HG02678 (cell line): ENCODE results near the gene KRT80.

Experiments used
- ATAC-seq: cut with Tn5 transposase; IDR thresholded peaks from one replicate; pipeline ENCODE4 v1.9.1; 2021; ENCODE audit warnings: mild to moderate bottlenecking, moderate library complexity; ENCODE audit not compliant: unreplicated experiment

KRT80 gene

DNA sequence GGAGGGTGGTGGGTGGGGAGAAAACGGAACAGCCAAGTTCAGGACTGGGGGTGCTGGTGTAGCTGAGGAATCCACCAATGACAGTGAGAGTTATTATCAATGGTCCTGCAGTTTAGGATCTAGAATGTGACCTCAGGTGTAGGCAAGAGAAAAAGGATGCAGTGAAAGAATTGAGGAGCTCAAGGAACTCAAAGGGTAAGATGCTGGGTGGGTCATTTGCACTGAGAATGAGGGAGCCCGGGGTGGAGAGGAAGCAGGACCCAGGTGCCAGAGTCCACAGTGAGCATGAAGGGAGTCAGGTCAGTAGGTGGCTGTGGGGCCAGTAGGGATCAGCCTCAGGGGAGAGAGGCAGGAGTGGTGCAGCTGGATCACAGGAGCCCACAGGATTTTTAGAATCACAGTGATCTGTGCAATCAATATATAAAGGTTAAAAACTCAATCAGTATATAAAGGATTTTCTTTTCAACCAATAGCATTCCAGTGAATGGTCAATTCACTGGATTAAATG, 38.1 kb upstream of the KRT80 start:
- no peak for ATAC-seq

DNA sequence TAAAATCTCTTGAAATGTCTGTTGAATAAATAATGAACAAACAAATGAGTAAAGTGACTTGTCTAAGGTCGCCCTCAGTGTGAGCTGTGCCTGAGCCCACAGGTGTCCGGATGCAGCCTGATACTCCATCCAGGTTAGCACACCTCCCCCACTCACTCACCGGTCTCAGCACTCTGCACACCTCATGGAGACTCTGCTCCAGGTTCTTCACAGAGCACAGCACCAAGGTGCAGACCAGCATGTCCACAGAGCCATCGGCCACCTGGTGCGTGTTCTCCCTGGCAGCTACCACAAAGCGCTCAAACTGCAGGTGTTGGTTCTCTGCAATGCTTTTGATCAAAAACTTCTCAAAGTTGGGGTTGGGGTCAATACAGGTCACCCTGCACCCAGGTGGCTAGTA, 37.1 kb upstream of the KRT80 start:
- ATAC-seq = no peak

DNA sequence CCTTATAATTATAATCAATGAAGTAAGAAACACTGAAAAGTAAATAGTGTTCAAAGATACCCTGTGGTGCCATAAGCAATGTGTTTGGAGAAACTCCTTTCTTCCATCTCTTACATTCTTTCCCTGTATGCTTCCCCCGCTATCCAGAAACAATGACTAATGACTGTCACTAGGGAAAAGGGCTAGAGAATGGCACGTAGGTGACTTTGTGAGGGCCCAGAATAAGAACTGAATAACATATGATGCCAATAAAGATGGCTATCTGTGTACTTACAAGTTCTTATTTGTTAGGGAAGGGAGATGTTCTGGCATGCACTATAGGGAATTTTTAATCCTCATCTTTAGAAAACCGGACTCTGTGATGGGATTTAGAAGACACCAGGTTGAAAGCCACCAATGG, 36.6 kb upstream of the KRT80 start:
- ATAC-seq = no peak

DNA sequence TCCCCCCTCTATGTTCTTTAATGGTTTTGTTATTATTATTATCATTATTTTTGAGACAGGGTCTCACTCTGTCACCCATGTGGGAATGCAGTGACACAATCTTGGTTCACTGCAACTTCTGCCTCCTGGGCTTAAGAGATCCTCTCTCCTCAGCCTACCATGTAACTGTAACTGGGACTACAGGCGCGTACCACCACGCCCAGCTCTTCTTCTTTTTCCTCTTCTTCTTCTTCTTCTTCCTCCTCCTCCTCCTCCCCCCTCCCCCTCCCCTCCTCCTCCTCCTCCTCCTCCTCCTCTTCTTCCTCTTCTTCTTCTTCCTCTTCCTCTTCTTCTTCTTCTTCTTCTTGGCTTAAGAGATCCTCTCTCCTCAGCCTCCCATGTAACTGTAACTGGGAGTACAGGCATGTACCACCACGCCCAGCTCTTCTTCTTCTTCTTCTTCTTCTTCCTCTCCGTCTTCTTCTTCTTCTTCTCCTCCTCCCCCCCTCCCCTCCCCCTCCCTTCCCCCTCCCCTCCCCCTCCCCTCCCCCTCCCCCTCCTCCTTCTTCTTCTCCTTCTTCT, 35.9 kb upstream of the KRT80 start:
- no peak for ATAC-seq

DNA sequence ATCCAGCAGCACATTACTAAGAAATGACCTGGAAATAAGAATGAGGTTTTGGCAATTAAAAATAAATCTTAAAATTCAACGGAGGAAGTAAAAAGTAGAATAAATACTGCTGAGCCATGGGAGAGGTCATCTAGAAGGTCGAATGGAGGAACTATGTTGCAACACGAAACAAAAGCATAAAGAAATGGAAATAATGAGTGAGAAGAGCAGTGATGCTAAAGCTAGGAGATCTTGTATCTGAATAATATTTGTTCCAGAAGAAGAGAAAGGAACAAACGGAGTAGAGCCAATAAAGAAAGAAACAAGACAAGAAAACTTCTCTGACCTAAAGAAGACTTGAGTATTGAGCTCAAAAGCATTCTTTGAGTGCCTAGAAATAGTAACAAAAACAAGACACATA, 34.6 kb upstream of the KRT80 start:
- ATAC-seq = no peak

DNA sequence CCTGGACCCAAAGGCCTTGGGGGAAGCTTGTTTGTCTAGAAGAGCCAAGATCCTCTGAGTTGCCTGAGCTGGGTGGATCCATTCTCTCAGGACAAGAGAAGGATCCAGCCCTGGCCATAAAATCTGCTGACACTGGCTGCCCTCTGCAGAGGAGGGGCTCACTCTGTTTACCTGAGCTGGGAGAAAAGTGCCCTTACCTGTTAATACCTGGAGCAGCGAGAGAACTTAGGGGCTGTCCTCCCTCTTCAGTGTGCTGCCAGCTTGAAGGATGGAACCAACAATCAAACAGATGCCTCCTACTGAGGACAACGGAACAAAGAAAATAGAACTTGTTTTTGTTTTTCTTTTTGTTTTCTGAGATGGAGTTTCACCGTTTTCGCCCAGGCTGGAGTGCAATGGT, 33.9 kb upstream of the KRT80 start:
- ATAC-seq = no peak

DNA sequence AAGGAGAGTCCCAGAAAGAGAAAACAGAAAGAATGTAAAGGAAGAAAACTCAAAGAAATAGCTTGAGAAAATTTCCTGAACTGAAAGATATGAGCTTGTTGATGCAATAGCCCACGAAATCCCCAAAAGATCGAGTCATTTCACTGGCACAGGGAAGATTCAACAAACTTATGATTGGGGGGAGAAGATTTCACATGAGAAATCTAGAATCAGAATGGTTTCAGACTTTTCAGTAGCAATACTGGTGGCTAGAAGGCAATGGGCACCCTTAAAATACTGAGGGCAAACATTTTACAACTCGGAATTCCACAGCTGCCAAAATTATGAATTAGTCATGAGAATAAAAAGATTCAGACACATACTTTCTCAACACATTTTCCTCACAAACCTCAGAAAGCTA, 32.3 kb upstream of the KRT80 start:
- no peak for ATAC-seq

DNA sequence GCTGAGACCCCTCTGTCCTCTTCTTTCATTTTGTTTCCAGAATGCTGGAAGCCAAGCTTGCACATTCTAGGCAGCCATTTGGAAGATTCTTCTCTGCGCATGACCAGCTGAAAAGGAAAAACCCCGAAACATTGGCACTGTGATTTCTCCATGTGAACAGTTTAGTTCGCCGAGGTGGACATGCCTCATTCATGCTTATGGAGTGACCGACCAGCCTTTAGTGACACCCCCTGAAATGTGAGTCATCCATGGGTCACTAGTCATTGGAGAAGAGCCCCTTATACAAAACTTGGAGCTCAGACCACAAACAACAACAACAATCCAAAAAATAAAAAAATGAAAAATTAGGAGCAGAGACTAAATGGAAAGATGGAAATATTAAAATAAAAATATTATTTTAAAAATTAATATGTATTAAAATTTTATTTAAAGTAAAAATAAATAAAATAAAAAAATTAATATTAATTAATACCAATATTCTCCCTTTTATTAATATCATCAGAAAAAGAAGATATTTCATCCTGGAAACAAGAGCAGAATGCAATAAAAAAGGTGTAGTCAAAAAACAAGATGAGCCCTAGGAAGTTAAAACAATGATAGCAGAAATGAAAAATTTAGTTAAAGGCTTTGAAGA, 31.7 kb upstream of the KRT80 start:
- no peak for ATAC-seq

DNA sequence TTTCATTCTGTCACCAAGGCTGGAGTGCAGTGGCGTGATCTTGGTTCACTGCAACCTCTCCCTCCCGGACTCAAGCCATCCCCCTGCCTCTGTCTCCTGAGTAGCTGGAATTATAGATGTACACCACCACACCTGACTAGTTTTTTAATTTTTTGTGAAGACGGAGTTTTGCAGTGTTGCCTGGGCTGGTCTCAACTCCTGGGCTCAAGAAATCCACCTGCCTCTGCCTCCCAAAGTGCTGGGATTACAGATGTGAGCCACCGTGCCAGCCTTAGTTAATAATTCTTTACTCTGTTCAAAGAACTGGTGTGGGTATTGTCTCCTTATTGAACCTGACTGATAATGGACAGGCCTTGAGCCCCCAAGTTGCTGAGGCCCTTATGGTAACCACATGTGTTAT, 30.9 kb upstream of the KRT80 start:
- no peak for ATAC-seq

DNA sequence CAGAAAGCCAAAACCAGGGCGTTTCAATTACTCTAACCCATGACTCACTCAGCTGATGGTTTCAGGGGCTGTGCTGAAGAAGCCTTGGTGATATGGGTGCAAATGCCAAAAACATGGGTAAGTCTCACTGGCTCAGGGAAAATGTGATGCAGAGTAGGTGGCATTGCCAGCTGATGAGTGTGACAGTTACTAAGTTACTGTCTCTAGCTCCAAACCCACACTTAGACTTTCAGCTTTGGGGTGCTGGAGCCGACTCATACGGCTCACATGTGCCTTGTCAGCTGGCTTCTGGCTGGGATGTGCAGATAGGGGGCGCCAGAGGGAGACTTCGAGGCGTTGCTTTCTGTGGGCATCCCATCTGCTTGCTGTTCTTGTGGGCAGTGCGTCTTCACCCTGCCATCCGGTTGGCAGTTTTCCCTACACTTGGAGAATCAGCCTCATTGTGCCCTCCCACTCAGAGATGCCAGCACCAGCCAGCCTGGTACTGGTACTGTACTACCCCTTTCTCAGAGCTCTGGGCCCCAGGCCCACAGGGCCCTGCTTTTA, 30.2 kb upstream of the KRT80 start:
- no peak for ATAC-seq

DNA sequence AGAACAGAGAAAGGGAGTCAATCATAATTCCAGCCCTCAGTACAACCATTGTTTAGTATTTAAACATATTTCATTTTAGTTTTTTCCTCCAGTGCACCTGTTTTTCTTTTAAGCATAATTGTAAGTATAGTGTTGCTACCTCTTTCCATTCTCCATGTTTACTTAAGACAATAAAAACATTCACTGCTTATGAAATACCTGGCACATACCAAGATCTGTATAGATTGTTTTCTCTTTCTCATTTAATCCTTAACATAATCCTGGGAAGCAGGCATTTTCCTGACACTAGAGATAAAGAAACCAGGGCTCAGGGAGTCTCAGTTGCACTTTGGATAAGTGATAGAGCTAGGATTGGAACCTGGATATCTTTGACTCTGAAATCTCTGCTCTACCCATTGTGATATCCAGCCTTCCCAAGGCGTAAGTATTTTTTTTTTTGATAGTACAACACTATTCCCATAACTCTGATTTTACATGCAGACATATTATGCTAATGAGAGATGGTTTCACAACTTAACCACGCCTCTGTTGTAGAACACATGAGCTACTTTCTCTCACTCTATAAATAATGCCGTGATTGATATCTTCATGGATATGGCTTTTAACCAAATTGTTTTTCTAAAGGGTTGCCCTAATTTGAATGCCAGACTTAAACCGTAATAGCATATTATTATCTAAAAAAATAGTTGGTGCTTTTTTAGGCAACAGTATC, 29.4 kb upstream of the KRT80 start:
- no peak for ATAC-seq

DNA sequence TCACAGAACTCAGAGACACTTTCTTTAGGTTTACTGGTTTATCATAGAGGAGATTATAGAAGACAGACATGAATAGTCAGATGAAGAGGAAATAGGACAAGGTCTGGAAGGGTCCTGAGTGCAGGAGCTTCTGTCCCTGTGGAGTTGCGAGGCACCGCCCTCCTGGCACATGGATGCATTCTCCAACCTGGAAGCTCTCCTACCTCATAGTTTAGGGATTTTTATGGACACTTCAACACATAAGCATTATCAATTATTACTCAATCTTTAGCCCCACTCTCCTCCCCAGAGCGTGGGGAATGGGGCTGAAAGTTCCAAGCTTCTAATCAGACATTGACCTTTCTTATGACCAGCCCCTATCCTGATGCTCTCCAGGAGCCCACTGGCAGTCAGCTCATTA, 28.7 kb upstream of the KRT80 start:
- ATAC-seq = no peak

DNA sequence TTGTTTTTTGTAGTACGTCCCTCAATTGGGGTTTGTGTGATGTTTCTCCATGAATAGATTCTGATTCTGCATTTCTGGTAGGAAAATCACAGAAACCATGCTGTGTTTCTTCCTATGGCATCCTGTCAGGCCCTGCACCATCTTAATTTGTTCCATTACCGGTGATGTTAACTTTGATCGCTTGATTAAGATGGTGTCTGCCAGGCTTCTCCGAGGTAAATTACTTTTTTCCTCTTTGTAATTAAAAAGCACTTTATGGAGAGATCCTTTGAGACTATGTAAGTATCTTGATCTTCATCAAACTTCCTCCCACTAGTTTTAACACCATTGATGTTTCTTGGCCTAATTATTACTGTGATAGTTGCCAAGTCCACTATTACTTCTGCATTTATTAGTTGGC, 26.2 kb upstream of the KRT80 start:
- ATAC-seq = no peak

DNA sequence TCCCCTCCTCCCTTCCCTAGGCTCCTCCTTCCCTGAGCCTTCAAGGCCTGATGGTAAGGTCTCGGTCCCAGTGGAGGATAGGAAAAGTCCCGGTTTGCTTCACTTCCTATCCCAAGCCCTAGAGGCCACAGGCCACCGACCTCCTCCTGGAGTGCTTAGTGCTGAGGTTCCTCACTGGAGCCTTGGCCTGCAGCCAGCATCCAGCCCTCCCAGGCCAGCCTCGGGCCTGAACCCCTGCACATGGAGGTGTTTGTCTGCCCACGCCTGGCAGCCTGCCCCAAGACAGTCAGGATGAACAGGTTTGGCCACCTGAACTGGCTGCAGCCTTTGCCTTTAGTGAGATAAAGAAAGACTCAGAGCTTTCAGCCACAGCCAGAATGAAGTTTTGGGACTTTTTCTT, 25.4 kb upstream of the KRT80 start:
- no peak for ATAC-seq

DNA sequence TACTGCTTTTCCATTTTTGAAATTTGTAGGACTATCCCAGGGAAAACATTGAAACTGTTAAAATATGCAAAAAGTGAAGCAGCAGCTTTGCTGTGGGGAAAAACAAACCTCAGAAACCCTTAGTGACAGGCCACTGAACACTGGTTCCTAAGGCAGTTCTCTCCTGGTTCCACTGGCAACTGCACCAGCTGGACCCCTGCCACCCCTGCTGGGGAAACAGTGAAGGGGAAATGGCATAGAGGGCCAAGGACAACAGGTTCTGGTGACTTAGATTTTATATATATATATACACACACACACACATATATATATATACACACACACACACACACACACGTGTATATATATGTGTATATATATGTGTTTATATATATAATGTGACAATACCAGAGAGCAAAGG, 25.0 kb upstream of the KRT80 start:
- ATAC-seq = no peak

DNA sequence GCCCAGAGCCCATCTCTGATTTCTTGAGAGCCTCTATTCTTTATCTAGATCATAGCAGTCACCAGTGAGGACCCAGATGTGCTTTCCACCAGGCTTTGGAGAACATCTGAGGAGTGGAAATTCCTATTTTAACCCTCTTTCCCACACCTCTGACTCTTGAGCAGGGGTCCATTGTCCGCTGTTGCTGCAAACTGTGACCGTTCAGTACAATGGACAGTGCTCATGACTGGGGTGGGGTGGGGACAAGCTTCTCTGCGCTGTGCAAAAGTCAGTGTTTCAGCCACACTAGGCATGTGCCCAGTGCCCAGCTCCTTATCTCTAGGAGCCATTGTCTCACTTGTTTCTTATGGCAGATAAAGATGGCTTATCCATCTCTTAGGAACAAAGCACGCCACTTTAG, 24.3 kb upstream of the KRT80 start:
- no peak for ATAC-seq

DNA sequence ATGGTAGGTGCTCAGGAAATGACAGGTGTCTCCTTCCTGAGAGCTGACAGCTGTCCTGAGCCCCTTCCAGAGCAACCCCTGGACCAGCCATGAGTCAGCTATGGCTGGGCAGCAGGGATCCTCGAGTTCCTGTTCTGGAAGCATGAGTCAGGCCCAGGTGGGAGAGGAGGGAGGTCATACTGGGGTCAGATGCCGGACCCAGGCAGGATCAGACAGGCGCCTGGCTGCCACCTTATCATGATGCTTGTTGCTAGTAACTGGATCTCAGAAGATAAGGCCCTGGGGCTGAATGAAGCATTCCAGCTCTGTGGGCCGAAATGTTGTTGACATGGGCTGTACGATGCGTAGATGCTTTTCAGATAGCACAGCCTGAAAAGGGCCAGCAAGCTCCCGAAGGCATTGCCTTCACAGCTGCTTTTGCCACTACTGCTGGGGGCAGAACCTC, 23.8 kb upstream of the KRT80 start:
- no peak for ATAC-seq

DNA sequence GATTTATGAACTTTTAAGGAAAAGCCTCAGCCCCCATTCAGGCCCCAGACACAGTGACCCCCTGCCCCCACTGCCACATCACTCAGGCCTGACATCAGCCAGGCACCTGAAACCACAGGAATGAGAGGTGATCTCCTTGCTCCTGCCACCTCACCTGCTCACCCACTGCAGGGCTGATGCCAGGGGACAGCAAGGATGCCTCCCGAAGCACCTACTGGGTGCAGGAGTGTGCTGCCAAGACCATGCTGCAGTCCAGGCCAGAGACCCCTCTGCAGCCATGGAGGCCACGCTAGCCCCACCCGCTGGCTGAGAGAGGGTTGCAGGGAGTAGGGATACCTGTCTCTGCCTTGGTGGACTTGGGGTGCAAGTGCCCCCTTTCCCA, 22.6 kb upstream of the KRT80 start:
- no peak for ATAC-seq

DNA sequence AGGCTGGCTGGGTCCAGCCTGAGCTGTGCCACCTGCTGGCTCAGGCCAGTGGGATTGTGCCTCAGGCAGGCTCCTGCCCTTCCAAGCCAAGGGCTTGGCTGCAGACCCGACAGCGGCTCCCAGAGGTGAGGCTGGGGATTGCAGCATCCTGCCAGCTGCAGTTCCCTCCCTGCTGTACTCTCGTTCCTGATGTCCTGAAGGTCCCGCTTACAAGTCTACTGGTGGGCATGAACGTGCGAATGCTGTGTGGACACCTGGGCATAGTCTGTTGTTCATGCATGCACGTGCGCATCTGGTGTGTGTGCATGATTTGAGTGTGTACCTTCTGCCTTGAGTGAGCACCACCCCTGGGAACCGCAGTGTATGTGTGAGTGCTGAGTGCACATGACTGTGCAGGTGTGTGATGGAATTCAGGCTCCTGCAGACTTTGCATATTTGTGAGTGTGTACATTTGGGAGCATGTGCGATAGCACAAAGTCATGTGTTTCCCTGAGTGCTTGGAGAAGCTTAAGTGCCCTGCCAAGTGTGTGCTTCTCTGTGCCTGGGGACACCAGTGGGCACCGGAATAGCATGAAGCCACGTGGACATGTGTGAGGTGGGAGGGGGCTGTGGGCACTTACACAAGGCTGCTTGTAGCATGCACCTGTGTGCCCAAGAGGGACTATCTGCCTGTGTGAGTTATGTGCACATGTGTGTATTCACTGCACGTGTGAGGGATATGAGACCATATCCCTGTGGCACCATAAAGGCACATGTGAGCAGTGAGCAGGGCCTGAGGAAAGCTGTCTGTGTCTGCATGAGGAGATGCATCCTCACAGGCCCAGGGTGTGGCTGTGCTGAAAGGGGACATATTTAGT, 22.0 kb upstream of the KRT80 start:
- ATAC-seq = no peak

DNA sequence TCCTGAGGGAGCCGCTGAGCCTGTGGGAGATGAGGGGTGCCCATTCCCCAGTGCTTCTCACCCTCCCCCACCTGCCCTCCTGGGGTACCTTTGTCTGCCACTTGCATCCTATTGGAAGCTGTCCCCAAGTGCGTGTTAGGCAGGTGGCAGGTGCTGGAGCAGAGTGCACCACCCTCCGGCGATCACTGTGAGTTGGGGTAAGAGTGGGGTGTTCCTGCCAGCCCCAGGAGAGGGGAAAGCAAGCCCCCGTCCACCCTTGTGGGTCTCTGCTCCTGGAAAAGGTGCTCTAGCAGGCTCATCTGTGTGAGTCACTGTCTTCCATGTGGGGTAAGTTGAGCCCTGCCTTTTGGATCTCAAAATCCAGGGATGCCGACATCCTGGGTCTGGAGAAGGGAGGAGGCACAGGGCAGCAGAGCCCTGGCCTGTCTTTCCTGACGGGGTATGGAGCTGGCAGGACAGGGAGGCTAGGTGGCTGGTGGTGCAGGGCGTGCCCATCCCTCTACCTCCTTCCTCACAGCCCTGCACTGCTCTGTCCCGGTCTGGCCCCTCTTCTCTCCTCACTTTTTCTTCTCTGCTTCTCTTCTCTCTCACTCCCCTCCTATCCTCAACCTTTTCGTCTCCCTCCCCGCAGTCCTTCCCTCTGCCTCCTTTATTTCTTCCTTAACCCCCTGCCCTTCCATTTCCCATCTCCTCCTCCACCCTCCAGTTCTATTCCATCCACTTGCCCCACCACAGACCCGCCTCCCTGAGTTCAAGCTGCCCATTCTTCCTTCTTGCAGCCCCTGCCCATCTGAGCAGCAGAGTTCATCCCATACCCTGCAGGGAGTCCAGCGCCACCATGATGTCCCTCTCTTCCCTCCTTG, 21.1 kb upstream of the KRT80 start:
- no peak for ATAC-seq
